HL-60 (cell line): ENCODE data around the gene NBPF3.

Experiments
- CTCF ChIP-seq: IDR thresholded peaks from one replicate; pipeline ENCODE4 v1.5.1; 2011; ENCODE audit warnings: low read length, control low read depth, inconsistent platforms; ENCODE audit not compliant: insufficient read depth
- SPI1 ChIP-seq: IDR thresholded peaks from 2 replicates; pipeline ENCODE4 v1.6.1; 2012; ENCODE audit warnings: low read depth, mild to moderate bottlenecking, borderline replicate concordance

GRCh38 chr1:21499283-21499950 lies 59.5 kb downstream of the NBPF3 start:
- TF ChIP-seq CTCF (no peak), SPI1 (no peak)
